ENCODE results near the gene AMOTL2.

DNA sequence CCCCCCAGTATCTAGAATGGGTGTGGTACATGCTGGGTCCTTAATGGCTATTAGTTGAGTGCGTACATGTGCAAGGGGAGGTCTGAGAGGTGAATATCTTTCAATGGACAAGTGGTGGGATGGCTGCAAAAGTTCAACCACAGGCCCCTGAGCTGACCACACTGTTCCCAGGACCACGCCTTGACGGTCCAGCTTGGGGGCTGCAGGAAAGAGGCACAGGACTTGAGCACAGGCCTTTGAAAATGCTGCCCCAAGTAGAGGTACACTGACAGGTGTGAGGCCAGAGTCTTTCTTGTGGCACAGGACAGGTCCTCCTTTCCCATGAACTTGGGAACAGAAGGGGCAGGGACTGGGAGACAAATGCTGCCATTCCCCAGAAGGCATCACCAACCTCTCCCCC lies 24.0 kb downstream of the AMOTL2 start:
- TF ChIP-seq CTCF (IDR thresholded peaks at IDR 0.05) (no peak), POLR2A (IDR thresholded peaks at IDR 0.05) (no peak)
